H1 (cell line): ENCODE measurements around the gene PRKN. TPM values are rescaled to one million over a fixed set of nuclear protein-coding genes. Genes with fewer than 3 reads are reported as not detected.

Source experiments
- CTCF ChIA-PET: fragments of 300-600 bp; sonication (Branson Sonifier 250); formaldehyde crosslinking; loops from one replicate; lab custom pipeline; 2021; ENCODE audit not compliant: partially characterized antibody; lab: Charles Lee
- POLR2A ChIA-PET: fragments of 300-600 bp; sonication (Branson Sonifier 250); formaldehyde crosslinking; loops from one replicate; lab custom pipeline; 2021; ENCODE audit warnings: inconsistent platforms; ENCODE audit not compliant: partially characterized antibody; lab: Charles Lee
- DNase-seq, 2 experiments: peaks; one replicate each; pipeline versions ENCODE4 v3.0.0 to v3.0.0-alpha.2; 2010 to 2022; ENCODE audit warnings: low spot score in 2 of 2, low read depth in 1 of 2, mixed read lengths in 1 of 2
- FAIRE-seq: peaks from 2 replicates; lab custom pipeline; 2011; peaks lifted over from hg19 to GRCh38; lab: Jason Lieb, UNC
- H2AFZ ChIP-seq: 2 replicates; pipeline ENCODE4 v1.8.1; 2012; ENCODE audit warnings: low read length, inconsistent platforms
- H2AK5ac ChIP-seq: 2 replicates; pipeline ENCODE4 v1.6.1; 2013; ENCODE audit warnings: low read depth, low read length
- H2BK120ac ChIP-seq: replicated peaks from 2 replicates; pipeline ENCODE3; 2013; ENCODE audit warnings: low read depth, low read length, inconsistent platforms
- H2BK12ac ChIP-seq: 2 replicates; pipeline ENCODE4 v1.6.1; 2013; ENCODE audit warnings: low read depth, low read length
- H2BK15ac ChIP-seq: 2 replicates; pipeline ENCODE4 v1.6.1; 2013; ENCODE audit warnings: low read length
- H2BK20ac ChIP-seq: 2 replicates; pipeline ENCODE4 v1.6.1; 2013; ENCODE audit warnings: low read length
- H2BK5ac ChIP-seq: 2 replicates; pipeline ENCODE4 v1.6.1; 2013; ENCODE audit warnings: low read depth, low read length
- H3K14ac ChIP-seq: 2 replicates; pipeline ENCODE4 v1.6.1; 2013; ENCODE audit warnings: inconsistent platforms; ENCODE audit not compliant: insufficient read length
- H3K18ac ChIP-seq: 2 replicates; pipeline ENCODE4 v1.6.1; 2013; ENCODE audit warnings: low read length; ENCODE audit errors: extremely low read depth
- H3K23ac ChIP-seq: 2 replicates; pipeline ENCODE4 v1.6.1; 2013; ENCODE audit warnings: inconsistent platforms; ENCODE audit not compliant: insufficient read length
- H3K23me2 ChIP-seq: 2 replicates; pipeline ENCODE4 v1.6.1; 2013; ENCODE audit warnings: low read depth, low read length
- H3K27ac ChIP-seq: 2 replicates; pipeline ENCODE4 v1.6.1; 2011; ENCODE audit warnings: low read depth, low read length, inconsistent platforms
- H3K27me3 ChIP-seq, 4 experiments: replicated peaks in 1 of 4; 1 replicate in 1 of 4; 2 replicates in 3 of 4; pipeline versions ENCODE4 v1.6.1 to v1.8.1; 2011 to 2013; ENCODE audit warnings: low read length in 3 of 4, mild to moderate bottlenecking in 3 of 4, inconsistent platforms in 2 of 4, mixed read lengths in 2 of 4, moderate library complexity in 1 of 4; ENCODE audit not compliant: control insufficient read depth in 3 of 4, insufficient read depth in 3 of 4; ENCODE audit errors: extremely low read depth in 1 of 4
- H3K36me3 ChIP-seq, 4 experiments: 2 replicates each; pipeline versions ENCODE4 v1.6.1 to v1.8.1; 2011 to 2013; ENCODE audit warnings: mild to moderate bottlenecking in 4 of 4, low read length in 3 of 4, moderate library complexity in 2 of 4, control low read depth in 1 of 4, inconsistent platforms in 1 of 4; ENCODE audit not compliant: insufficient read depth in 4 of 4, control insufficient read depth in 2 of 4
- H3K4ac ChIP-seq: replicated peaks from 2 replicates; pipeline ENCODE3; 2013; ENCODE audit warnings: low read length, low read depth, mixed read lengths, inconsistent platforms; ENCODE audit not compliant: insufficient read length
- H3K4me1 ChIP-seq, 4 experiments: replicated peaks in 1 of 4; 1 replicate in 1 of 4; 2 replicates in 3 of 4; pipeline versions ENCODE4 v1.6.1 to v1.8.1; 2011 to 2013; ENCODE audit warnings: low read length in 3 of 4, inconsistent platforms in 2 of 4, mixed read lengths in 1 of 4; ENCODE audit not compliant: insufficient read depth in 4 of 4, control insufficient read depth in 3 of 4
- H3K4me2 ChIP-seq, 2 experiments: 2 replicates each; pipeline versions ENCODE4 v1.6.1 to v1.8.1; 2011 to 2013; ENCODE audit warnings: low read depth in 2 of 2, low read length in 2 of 2, control low read depth in 1 of 2, inconsistent platforms in 1 of 2, mild to moderate bottlenecking in 1 of 2; ENCODE audit not compliant: insufficient read depth in 1 of 2
- H3K4me3 ChIP-seq, 4 experiments: fragments of 200-600, 300-600 bp in 1 of 4; sonication (generic), shearing (Covaris generic), sonication (Bioruptor Twin) in 1 of 4; 2 replicates each; pipeline versions ENCODE4 v1.5.1 to v1.8.1; 2011 to 2016; ENCODE audit warnings: low read length in 4 of 4, low read depth in 3 of 4, control low read depth in 2 of 4, inconsistent platforms in 2 of 4, mild to moderate bottlenecking in 2 of 4, mixed read lengths in 1 of 4, moderate library complexity in 1 of 4; ENCODE audit not compliant: insufficient read depth in 2 of 4; ENCODE audit errors: extremely low read depth in 1 of 4
- H3K56ac ChIP-seq: replicated peaks from 2 replicates; pipeline ENCODE3; 2013; ENCODE audit warnings: low read depth, mild to moderate bottlenecking, mixed read lengths, low read length, inconsistent platforms; ENCODE audit not compliant: insufficient read length
- H3K79me1 ChIP-seq: 2 replicates; pipeline ENCODE4 v1.6.1; 2013; ENCODE audit warnings: low read depth, low read length, control low read depth
- H3K79me2 ChIP-seq, 2 experiments: 2 replicates each; pipeline versions ENCODE4 v1.6.1 to v1.8.1; 2012 to 2013; ENCODE audit warnings: low read length in 2 of 2, mild to moderate bottlenecking in 2 of 2, inconsistent platforms in 1 of 2; ENCODE audit not compliant: insufficient read depth in 2 of 2, control insufficient read depth in 1 of 2
- H3K9ac ChIP-seq, 4 experiments: replicated peaks in 1 of 4; 1 replicate in 1 of 4; 2 replicates in 3 of 4; pipeline versions ENCODE4 v1.6.1 to v1.8.1; 2011 to 2013; ENCODE audit warnings: low read depth in 3 of 4, low read length in 3 of 4, control low read depth in 2 of 4, mild to moderate bottlenecking in 2 of 4, moderate library complexity in 2 of 4, inconsistent platforms in 1 of 4; ENCODE audit errors: extremely low read depth in 1 of 4
- H3K9me3 ChIP-seq, 2 experiments: 2 replicates each; pipeline versions ENCODE4 v1.6.1 to v1.8.1; 2012 to 2013; ENCODE audit warnings: mild to moderate bottlenecking in 2 of 2, moderate library complexity in 2 of 2, control low read depth in 1 of 2, inconsistent platforms in 1 of 2, low read depth in 1 of 2, low read length in 1 of 2, mixed read lengths in 1 of 2; ENCODE audit not compliant: insufficient read depth in 2 of 2
- H4K20me1 ChIP-seq, 2 experiments: replicated peaks in 1 of 2; 2 replicates each; pipeline versions ENCODE3 to v1.8.1; 2011 to 2013; ENCODE audit warnings: inconsistent platforms in 2 of 2, low read length in 2 of 2, mild to moderate bottlenecking in 1 of 2; ENCODE audit not compliant: insufficient read depth in 2 of 2, control insufficient read depth in 1 of 2
- H4K5ac ChIP-seq: 2 replicates; pipeline ENCODE4 v1.6.1; 2013; ENCODE audit warnings: low read length, low read depth, mixed read lengths, inconsistent platforms; ENCODE audit not compliant: insufficient read length
- H4K8ac ChIP-seq: 2 replicates; pipeline ENCODE4 v1.8.0; 2013; ENCODE audit warnings: mild to moderate bottlenecking, moderate library complexity, low read length, inconsistent platforms; ENCODE audit not compliant: insufficient read depth; ENCODE audit errors: extremely low read depth
- H4K91ac ChIP-seq: replicated peaks from 2 replicates; pipeline ENCODE3; 2013; ENCODE audit warnings: low read length, mixed read lengths, inconsistent platforms; ENCODE audit not compliant: insufficient read length
- BRCA1 ChIP-seq: IDR thresholded peaks from 2 replicates; pipeline ENCODE4 v1.6.1; 2012; ENCODE audit warnings: low read depth, low read length, improper control_type of control experiment
- CEBPB ChIP-seq: IDR thresholded peaks from 2 replicates; pipeline ENCODE4 v1.6.1; 2012; ENCODE audit warnings: low read depth, low read length
- SP4 ChIP-seq: IDR thresholded peaks from 2 replicates; pipeline ENCODE4 v1.6.1; 2012; ENCODE audit warnings: low read length, inconsistent platforms
- TAF7 ChIP-seq: optimal IDR thresholded peaks from 2 replicates; pipeline ENCODE3; 2011; ENCODE audit warnings: low read depth, mild to moderate bottlenecking, inconsistent platforms, low read length, moderate library complexity, borderline replicate concordance
- TBP ChIP-seq: IDR thresholded peaks from 2 replicates; pipeline ENCODE4 v1.6.1; 2011; ENCODE audit warnings: low read depth, low read length, improper control_type of control experiment
- TCF12 ChIP-seq: IDR thresholded peaks from 2 replicates; pipeline ENCODE4 v1.6.1; 2011; ENCODE audit warnings: low read depth, mild to moderate bottlenecking, low read length
- WGBS, 2 experiments: shearing (Covaris generic) in 1 of 2; methylation state at CpG; one replicate each; pipeline versions ENCODE4 v1.1.6 to v1.1.7; 2013 to 2015; ENCODE audit warnings: low lambda C conversion rate in 2 of 2, mixed read lengths in 2 of 2, inconsistent platforms in 1 of 2, low coverage in 1 of 2, missing lambda C conversion rate in 1 of 2; ENCODE audit not compliant: insufficient replicate concordance in 2 of 2, insufficient coverage in 1 of 2, insufficient read length in 1 of 2; ENCODE audit errors: extremely low coverage in 1 of 2, missing lambda C conversion rate in 1 of 2; 5-methylcytosine and 5-hydroxymethylcytosine counted together
- polyA plus RNA-seq, 7 experiments: library from polyadenylated mRNA; depleted of rRNA in 3 of 7; stranded (reverse) in 5 of 7; unstranded in 2 of 7; fragments of >200 nt in 5 of 7; fragments of 200-250 nt in 2 of 7; gene quantifications; 1 replicate in 5 of 7; 2 replicates in 1 of 7; 4 replicates in 1 of 7; pipeline versions ENCODE4 v1.2.1 to v1.2.3, GENCODE V29; 2011 to 2013; ENCODE audit warnings: missing spikeins in 2 of 7, mixed read lengths in 2 of 7
- total RNA-seq: library from RNA; stranded (reverse); fragmentation: NEBNext Ultra II Directional; extraction: Animal tissue kit (Norgen Biotek cat#: 25700); gene quantifications from 2 replicates; pipeline ENCODE4 v1.2.1, GENCODE V29; 2021
- TF ChIP-seq, protein P1 (sequence below): IDR thresholded peaks from 2 replicates; pipeline ENCODE4 v1.6.1; 2011; ENCODE audit warnings: low read depth, mild to moderate bottlenecking, low read length; ENCODE audit not compliant: insufficient read depth

The PRKN gene
- total and polyA plus RNA-seq, 2 of the 8 experiments (the other 6 are each of a cell fraction or from before 2014, with no cell fraction given), result 0.13 to 0.29 TPM

DNA sequence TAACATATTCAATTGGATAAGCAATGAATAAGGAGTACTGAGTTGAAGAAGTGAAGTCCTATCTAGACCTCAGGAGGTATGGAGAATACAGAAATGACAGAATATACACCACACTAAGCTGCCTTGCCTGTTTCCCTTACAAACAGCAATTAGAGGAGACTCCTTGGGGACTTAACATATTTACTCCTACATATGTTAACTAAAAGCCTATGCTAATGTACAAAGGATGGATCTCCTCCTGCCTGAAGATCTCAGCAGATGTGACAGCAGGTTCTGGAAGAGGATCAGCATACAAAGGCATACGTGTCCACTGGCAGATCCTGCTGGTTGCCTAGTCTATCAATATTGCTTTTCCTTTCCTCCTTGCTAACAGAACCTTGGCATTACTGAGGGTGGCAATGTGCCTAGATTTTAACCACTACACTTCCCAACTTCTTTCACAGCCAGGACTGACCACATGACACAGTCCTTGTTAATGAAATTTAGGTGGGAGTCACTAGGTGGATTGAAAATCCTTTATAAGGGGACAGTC is 29.6 kb downstream of the PRKN start:
- no peak overlapping the region for H2BK20ac ChIP-seq
- H3K14ac ChIP-seq, result no peak overlapping the region
- H3K56ac ChIP-seq, result no peak overlapping the region
- no peak overlapping the region for H2AFZ ChIP-seq
- DNase-seq (no peak), FAIRE-seq (no peak)
- H3K79me2 ChIP-seq, result no peaks in the 10 kb centered on the region
- no peaks in the 10 kb centered on the region for H3K23me2 ChIP-seq
- POLR2A ChIA-PET, result no interaction called here
- H3K27ac ChIP-seq, result no peak overlapping the region
- H2BK5ac ChIP-seq, result no peak overlapping the region
- no peaks in the 10 kb centered on the region for H3K79me1 ChIP-seq
- H3K4me3 ChIP-seq, result no peak overlapping the region
- no peaks in the 10 kb centered on the region for H3K4me1 ChIP-seq
- no peak overlapping the region for H2BK12ac ChIP-seq
- no peak for TF ChIP-seq TBP
- TF ChIP-seq TCF12, result no peak
- no peak for TF ChIP-seq SP4
- no peak for TF ChIP-seq TAF7
- TF ChIP-seq CEBPB, result no peak
- TF ChIP-seq BRCA1, result no peak
- TF ChIP-seq, protein P1, sequence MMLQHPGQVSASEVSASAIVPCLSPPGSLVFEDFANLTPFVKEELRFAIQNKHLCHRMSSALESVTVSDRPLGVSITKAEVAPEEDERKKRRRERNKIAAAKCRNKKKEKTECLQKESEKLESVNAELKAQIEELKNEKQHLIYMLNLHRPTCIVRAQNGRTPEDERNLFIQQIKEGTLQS, result no peak
- H2AK5ac ChIP-seq, result no peak overlapping the region
- H4K5ac ChIP-seq, result no peak overlapping the region
- H3K27me3 ChIP-seq, result no peaks in the 10 kb centered on the region
- H3K23ac ChIP-seq, result no peak overlapping the region
- H4K91ac ChIP-seq, result no peak overlapping the region
- H4K20me1 ChIP-seq, result no peaks in the 10 kb centered on the region
- no peak overlapping the region for H4K8ac ChIP-seq
- H2BK120ac ChIP-seq, result no peak overlapping the region
- H3K18ac ChIP-seq, result no peak overlapping the region
- H3K9ac ChIP-seq, result no peak overlapping the region
- CTCF ChIA-PET, result no interaction called here
- H3K4ac ChIP-seq, result no peak overlapping the region
- no peaks in the 10 kb centered on the region for H3K9me3 ChIP-seq
- H3K4me2 ChIP-seq, result no peak overlapping the region
- H3K36me3 ChIP-seq, result no peaks in the 10 kb centered on the region
- no peak overlapping the region for H2BK15ac ChIP-seq
- 93% methylated on average over 1 of the region's 1 CpG; no CpG with 5 or more reads in 1 of the 2 experiments for WGBS, 2 experiments
